H7 (cell line): Measurements from ENCODE around the gene KCNMA1. TPM values are rescaled to one million over a fixed set of nuclear protein-coding genes. Genes with fewer than 3 reads are reported as not detected.

ENCODE experiments used
- DNase-seq: peaks from one replicate; pipeline ENCODE4 v3.0.0; 2012
- H3K27me3 ChIP-seq: 2 replicates; pipeline ENCODE4 v1.6.0; 2011; ENCODE audit warnings: mild to moderate bottlenecking, low read length; ENCODE audit not compliant: control insufficient read depth, insufficient read depth
- H3K36me3 ChIP-seq: replicated peaks from 2 replicates; pipeline ENCODE4 v1.5.1; 2011; ENCODE audit warnings: low read length; ENCODE audit not compliant: control insufficient read depth, insufficient read depth
- H3K4me3 ChIP-seq: 2 replicates; pipeline ENCODE4 v1.5.1; 2011; ENCODE audit warnings: low read depth, mild to moderate bottlenecking, control low read depth, low read length, moderate library complexity; ENCODE audit not compliant: insufficient read depth
- total RNA-seq: library from RNA; depleted of rRNA; stranded (reverse); fragments of >200 nt; shearing (Covaris generic); gene quantifications from 2 replicates; pipeline ENCODE4 v1.2.3, GENCODE V29; 2014

The KCNMA1 gene
- total RNA-seq, 1 experiment from 2014 or later: 0.94 TPM

DNA sequence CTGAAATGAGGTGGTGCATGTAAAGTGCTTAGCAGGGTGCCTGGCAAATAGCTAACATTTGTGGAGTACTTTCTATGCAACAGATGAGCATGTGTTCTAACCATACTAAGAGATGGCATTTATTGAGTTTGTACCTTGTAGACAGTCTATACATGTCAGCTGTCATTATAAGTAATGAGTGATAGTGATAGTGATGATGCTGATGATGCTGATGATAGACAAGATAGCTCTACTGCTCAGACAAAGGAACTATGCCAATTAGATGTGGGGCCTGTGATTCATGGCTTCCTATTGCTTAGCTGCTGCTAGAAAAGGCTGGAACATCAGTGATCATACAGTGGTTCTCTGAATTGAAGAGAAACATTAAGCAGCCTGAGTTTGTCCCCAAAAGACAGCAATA is 585.8 kb downstream of the KCNMA1 start:
- no peak for DNase-seq
- Histone ChIP-seq H3K4me3 (no peak overlapping the region), H3K36me3 (no peaks in the 10 kb centered on the region), H3K27me3 (no peaks in the 10 kb centered on the region)

DNA sequence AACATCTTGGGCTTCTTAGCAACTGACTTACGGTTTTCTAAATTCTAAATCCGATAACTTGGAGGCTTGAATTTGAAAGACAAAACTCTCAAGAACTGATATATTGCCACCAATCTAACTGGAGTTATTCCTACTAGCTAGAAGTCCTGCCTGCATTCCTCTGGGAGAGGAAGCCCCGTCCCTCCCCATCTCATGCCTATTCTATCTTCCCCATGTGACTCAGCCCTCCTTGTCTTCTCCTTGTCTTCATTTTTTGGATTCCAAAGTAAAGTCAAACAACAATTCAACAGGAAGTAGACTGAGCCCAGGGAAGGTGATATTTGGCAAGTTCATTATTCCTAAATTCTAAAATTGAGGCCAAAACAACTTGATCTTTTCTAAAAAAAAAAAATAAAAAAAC is 587.7 kb downstream of the KCNMA1 start:
- H3K27me3 ChIP-seq: no peaks in the 10 kb centered on the region
- DNase-seq: no peak
- no peak overlapping the region for H3K4me3 ChIP-seq
- no peaks in the 10 kb centered on the region for H3K36me3 ChIP-seq

DNA sequence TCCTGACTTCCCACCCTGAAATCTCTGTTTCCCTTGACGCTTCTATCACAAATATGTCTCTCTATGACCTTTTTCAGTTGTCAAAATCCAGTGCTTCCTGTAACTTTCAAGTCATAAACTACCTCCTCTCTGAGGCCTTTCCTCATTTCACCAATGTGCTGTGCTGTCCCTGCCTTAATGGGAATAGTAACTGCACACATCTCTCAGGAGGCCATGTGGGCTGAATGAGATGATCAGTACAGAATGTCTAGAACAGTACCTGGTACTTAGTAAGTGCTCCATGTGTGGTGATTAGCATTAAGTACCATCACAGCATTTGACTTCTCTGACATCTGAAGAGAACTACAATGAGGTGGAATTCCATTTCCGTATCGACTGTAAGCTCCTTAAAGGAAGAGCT is 588.5 kb downstream of the KCNMA1 start:
- no peak for DNase-seq
- no peaks in the 10 kb centered on the region for H3K27me3 ChIP-seq
- H3K4me3 ChIP-seq: no peak overlapping the region
- no peaks in the 10 kb centered on the region for H3K36me3 ChIP-seq

DNA sequence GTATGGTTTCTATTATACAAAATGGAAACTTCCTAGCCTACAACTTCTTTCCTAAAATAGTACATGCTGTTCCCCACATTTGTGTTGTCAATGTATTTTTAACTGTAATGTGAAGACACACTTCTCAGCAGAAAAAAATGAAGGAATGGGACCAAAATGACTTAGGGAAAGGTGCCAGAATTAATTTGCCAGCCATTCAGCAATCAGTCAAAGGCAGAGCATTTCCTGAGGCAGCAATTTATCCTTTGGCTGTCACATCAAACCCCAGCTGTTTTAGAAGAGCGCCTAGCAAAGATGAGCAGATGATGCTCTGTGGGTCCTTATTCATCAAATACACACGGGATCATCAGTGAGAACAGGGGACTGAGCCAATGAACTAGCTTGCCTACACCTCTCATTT is 592.5 kb downstream of the KCNMA1 start:
- no peak overlapping the region for H3K4me3 ChIP-seq
- no peak for DNase-seq

DNA sequence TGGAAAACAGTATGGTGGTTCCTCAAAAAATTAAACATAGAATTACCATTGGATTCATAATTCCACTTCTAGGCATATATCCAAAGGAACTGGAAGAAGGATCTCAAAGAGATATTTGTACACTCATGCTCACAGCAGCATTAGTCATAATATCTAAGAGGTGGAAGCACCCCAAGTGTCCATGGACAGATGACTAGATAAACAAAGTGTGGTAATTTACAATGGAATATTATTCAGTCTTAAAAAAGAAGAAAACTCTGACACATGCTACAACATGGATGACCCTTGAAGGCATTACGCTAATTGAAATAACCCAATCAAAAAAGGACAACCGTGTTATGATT is 594.2 kb downstream of the KCNMA1 start:
- Histone ChIP-seq H3K27me3 (no peaks in the 10 kb centered on the region), H3K4me3 (no peak overlapping the region), H3K36me3 (no peaks in the 10 kb centered on the region)
- DNase-seq: no peak

More for the DNA sequence above, 592.5 kb downstream of the KCNMA1 start:
- Histone ChIP-seq H3K27me3 (no peaks in the 10 kb centered on the region), H3K36me3 (no peaks in the 10 kb centered on the region)

DNA sequence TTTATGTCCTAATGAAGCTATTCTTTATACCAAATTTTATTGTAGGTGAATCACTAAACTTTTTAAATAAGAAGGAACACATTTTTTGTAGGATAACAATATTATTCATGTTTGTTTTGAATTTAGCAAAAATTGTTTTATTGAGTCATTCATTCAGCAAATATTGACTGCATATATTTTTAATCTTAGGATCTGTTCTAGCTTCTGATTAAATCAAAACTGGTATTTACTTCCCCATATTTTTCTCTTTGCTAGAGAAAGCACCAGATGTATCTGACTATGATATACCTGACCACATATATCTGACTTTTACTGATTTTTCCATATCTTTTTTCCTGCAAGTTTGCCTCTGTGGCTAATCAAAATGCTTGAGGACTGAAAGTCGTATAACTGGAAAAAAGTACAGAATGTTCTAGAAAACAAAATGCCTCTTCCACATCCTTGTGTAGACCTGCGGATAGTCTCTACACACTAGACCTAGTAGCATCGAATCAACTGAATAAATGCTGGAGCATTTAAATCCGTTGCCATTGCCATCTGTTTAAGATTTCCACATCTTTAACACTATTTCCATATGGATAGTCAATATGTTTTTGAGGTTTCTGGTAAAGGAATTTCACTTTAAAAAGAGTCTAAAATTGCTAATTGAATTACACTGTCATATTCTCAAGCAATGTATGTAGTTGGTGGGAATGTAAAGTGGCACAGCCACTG is 594.7 kb downstream of the KCNMA1 start:
- H3K4me3 ChIP-seq: no peak overlapping the region
- no peaks in the 10 kb centered on the region for H3K27me3 ChIP-seq
- DNase-seq: no peak
- no peaks in the 10 kb centered on the region for H3K36me3 ChIP-seq

DNA sequence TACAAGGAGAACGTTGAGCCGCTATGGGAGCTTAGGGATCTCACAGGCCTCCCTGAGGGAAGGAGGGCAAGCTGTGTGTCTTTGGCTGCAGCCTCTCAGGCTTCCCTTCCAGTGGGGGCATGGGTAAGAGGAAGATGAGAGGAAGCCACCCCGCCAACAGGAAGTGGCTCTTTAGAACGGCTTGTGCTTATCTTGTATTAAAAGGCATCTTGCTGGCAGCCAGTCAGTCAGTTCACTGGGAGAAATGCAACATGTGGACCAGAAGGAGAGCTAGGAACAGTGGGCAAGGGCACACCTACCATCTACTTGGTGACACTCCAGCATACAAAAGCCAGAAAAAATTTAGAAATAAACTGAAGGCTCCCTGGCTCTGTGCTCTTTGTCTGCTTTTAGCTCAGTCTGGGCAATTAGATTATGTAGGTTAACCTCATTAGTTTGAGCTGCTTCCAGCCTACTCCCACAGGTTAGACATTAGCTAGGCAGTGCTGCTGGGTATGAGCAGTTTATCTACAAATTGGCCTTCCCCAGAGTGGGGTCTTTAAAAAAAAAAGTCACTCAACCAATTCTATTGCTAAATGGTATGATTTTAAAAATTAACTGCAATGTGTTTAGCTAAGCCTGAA is 595.9 kb downstream of the KCNMA1 start:
- no peaks in the 10 kb centered on the region for H3K27me3 ChIP-seq
- no peak overlapping the region for H3K4me3 ChIP-seq
- H3K36me3 ChIP-seq: no peaks in the 10 kb centered on the region
- no peak for DNase-seq

DNA sequence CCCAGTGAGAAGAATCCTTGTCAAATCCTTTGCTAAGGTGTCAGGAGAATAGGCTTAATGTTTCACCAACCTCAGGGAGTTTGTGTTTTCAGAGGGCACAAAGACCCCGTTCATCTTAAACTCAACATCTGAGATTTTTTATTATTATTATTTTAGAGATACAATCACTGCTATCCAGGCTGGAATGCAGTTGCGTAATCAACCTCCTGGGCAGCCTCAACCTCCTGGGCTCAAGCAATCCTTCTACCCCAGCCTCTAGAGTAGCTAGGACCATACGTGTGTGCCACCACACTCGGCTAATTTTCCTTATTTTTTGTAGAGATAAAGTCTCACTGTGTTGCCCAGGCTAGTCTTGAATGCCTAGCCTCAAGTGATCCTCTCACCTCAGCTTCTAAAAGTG is 599.2 kb downstream of the KCNMA1 start:
- no peak for DNase-seq
- Histone ChIP-seq H3K36me3 (no peaks in the 10 kb centered on the region), H3K27me3 (no peaks in the 10 kb centered on the region), H3K4me3 (no peak overlapping the region)

DNA sequence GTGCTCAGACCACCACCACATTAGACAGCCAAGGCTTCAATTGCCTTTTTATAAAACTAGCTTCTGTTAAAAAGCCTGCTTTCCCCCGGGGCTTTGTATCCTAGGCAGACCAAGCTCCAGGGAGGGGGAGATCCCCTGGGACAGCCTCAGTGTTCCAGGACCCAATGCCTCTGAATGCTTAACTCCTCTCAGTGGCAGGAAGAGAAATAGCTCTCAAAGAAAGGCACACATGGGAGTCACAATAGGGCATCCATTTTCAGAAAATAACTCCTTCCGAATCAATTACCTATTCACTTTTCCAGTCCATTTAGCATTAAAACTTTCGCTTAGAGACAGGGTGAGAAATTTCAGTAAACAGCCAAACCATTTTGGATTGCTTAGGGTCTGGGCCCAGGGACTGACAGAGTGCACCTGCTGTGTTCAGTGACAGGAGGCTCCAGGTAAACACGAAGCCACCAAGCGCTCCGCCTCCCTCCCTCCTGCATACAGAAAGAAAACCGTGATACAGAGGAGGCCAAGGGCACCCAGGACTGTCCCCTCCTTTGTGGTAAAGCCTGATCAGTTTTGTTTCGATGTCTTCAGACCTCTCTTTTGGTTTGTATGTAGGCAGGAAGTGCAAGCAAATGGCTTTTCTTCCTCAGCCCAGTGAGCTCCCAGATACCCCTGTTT is 599.7 kb downstream of the KCNMA1 start:
- Histone ChIP-seq H3K36me3 (no peaks in the 10 kb centered on the region), H3K27me3 (no peaks in the 10 kb centered on the region), H3K4me3 (0 out of 2 replicates have a peak overlapping the region, but pooled peaks have one; percentile 8)
- peak; percentile 13 for DNase-seq

DNA sequence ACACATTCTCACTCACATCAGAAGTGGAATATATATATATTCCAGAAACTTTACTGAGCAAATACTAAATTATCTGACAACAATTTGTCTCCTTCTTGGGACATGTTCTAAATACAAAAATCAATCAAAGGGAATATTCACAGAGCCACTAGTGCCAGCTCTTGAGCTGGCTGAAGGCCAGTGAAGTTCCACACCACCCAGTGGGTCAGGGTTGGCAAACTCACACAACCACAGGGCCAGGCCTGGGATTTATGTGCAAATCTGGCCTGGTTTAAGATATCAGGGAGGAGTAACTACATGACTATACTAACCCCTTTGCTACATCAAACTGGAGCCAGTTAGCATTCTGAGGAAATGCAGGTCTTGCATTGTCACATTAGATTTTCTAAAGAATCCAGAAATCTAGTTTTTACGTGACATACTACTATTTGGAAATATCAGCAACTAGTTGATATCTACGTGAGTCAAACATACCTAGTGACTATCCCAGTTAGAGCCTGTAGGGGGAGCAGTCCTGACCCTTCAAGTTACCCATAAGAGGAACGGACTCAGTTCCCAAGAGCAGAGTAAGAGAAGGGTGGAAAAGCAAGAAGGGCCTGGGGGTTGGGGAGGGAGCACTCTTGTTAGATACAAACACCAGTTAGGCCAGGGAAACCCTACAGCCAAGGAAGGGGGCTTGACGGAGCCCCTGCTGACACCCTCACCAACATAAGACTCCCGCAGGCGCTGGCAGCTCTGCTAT is 600.4 kb downstream of the KCNMA1 start:
- Histone ChIP-seq H3K36me3 (no peaks in the 10 kb centered on the region), H3K4me3 (0 out of 2 replicates have a peak overlapping the region, but pooled peaks have one; percentile 8), H3K27me3 (no peaks in the 10 kb centered on the region)
- peak; percentile 48 for DNase-seq

DNA sequence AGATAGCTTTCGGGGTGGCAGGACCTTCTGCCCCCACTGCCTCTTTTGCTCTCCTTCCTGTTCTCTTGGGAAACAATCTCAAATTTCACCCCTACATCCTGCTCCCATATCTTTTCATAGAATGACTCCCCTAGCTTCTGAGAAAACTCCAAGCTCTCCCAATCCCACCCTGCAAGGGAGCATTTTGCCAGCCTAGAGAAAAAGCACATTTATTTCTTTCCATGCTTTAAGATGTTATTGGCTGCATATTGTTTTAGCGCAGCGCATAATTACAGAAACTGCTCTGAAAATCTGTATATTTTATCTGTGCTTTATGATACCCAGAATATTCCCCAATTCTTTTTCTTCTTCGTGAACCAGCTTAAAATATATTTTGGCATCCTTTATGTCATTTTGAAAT is 601.3 kb downstream of the KCNMA1 start:
- DNase-seq: no peak
- H3K36me3 ChIP-seq: no peaks in the 10 kb centered on the region
- H3K27me3 ChIP-seq: no peaks in the 10 kb centered on the region
- H3K4me3 ChIP-seq: no peak overlapping the region

DNA sequence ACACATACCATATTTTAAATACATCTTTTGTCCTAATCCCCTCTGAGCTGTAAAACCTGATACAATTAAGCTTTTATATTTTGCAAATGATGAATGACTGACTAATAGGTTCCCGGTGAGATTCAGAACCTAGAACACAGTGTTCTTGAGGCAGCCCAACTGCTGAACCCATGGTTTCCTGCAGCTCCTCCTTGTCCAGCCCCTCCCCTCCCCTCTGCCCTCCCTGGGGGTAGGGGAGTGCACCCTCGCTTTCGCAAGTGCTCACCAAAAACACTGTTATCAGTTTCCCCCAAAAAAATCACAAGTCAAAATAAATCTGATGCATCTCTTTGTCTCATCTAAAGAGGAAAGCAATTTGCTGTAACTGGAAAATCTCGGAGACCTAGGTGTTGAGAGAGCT is 602.8 kb downstream of the KCNMA1 start:
- Histone ChIP-seq H3K4me3 (no peak overlapping the region), H3K27me3 (no peaks in the 10 kb centered on the region), H3K36me3 (no peaks in the 10 kb centered on the region)
- no peak for DNase-seq

DNA sequence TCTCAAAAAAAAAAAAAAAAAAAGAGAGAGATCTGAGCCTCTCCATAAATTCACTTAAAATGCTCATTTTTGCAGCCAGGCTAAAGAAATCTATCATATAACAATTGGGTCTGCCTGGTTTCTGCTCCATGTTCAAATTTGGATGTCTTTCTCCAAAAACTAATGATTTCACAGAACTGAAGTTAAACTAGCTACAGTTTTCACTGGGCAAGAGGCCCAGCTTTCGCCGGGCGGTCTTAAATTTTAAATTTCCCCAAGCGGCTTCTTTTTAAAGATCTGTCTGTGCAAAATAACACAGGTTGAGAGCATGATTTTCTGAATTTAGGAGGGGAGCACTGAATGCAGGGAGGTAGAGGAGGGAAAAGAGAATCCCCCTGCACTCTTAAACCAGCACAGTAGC is 603.4 kb downstream of the KCNMA1 start:
- H3K4me3 ChIP-seq: no peak overlapping the region
- H3K36me3 ChIP-seq: no peaks in the 10 kb centered on the region
- DNase-seq: no peak
- no peaks in the 10 kb centered on the region for H3K27me3 ChIP-seq

DNA sequence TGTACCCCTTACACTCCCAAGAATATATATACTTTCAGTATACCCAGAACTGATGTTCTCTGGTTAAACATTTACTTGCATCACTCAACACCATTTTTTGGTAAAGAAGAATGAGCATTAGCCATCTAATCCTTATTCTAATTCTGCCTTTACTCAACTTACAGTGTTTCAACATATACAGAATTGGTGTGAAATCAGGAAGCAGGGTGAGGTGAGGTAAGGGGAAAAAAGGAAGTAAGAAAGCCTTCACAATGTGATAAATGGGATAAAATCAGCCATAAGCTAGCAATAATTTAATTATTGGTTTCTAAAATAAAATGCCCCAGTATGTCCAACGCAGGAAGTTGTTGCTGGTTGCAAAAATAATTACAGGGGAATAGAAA is 605.4 kb downstream of the KCNMA1 start:
- H3K4me3 ChIP-seq: no peak overlapping the region
- H3K36me3 ChIP-seq: no peaks in the 10 kb centered on the region
- H3K27me3 ChIP-seq: no peaks in the 10 kb centered on the region
- DNase-seq: no peak
